HCT116 (cell line): ENCODE results near the gene HSD17B1. TPM values are rescaled to one million over a fixed set of nuclear protein-coding genes. Genes with fewer than 3 reads are reported as not detected.
"Not testable (repeated sequence)": the region's sequence is repeated elsewhere in the genome, so short reads cannot be mapped to it uniquely, and the experiment has no call there.

ENCODE experiments used
- ATAC-seq: fragments of 200-7000 bp; cut with Tn5 transposase; 2 replicates; pipeline ENCODE4 v1.9.1; 2020; ENCODE audit warnings: mild to moderate bottlenecking, moderate library complexity
- BruUV-seq: library from RNA; stranded (reverse); fragments of 400-500 nt; replicated peaks from 2 replicates; lab custom pipeline; 2021; lab: Mats Ljungman, UMichigan
- CTCF ChIA-PET: fragments of 300-600 bp; sonication (Branson Sonifier 250); formaldehyde crosslinking; loops from one replicate; lab custom pipeline; 2021; ENCODE audit warnings: antibody characterized with exemption; lab: Charles Lee
- POLR2A ChIA-PET: fragments of 300-600, 350-600 bp; sonication (Branson Sonifier 250); formaldehyde crosslinking; loops from one replicate; lab custom pipeline; 2021; ENCODE audit warnings: antibody characterized with exemption; lab: Charles Lee
- RAD21 ChIA-PET, 2 experiments: fragments of 300-600 bp; sonication (Branson Sonifier 250); formaldehyde crosslinking; loops; one replicate each; lab custom pipeline; 2023; ENCODE audit warnings: low total read pairs in 2 of 2; ENCODE audit not compliant: uncharacterized antibody in 2 of 2, unreplicated experiment in 2 of 2, low non-redundant PET in 1 of 2; lab: Charles Lee
- DNase-seq: peaks from one replicate; pipeline ENCODE4 v3.0.0-alpha.2; 2010; ENCODE audit warnings: low read depth, low spot score
- H2AFZ ChIP-seq: fragments of 200-600 bp; shearing (Covaris generic), sonication (generic); 2 replicates; pipeline ENCODE4 v1.6.1; 2017; ENCODE audit warnings: low read depth, mixed run types, mixed read lengths, antibody characterized with exemption, low read length; ENCODE audit not compliant: poor library complexity, severe bottlenecking
- H3K27ac ChIP-seq: 2 replicates; pipeline ENCODE4 v1.5.1; 2012; ENCODE audit warnings: low read depth, low read length
- H3K27me3 ChIP-seq: fragments of 200-600 bp; sonication (generic); 2 replicates; pipeline ENCODE4 v1.6.1; 2016; ENCODE audit warnings: mixed run types, low read length, mixed read lengths; ENCODE audit not compliant: insufficient read depth
- H3K36me3 ChIP-seq, 2 experiments: fragments of 200-500 bp in 1 of 2; fragments of 200-600 bp in 1 of 2; sonication (Bioruptor generic) in 1 of 2; sonication (generic) in 1 of 2; 2 replicates each; pipeline versions ENCODE4 v1.5.1 to v1.6.1; 2014 to 2016; ENCODE audit warnings: low read length in 2 of 2, inconsistent platforms in 1 of 2, mixed read lengths in 1 of 2, mixed run types in 1 of 2; ENCODE audit not compliant: insufficient read depth in 2 of 2, control insufficient read depth in 1 of 2
- H3K4me1 ChIP-seq, 2 experiments: fragments of 200-600 bp in 1 of 2; sonication (generic) in 1 of 2; 2 replicates each; pipeline versions ENCODE4 v1.5.1 to v1.6.1; 2012 to 2017; ENCODE audit warnings: low read length in 2 of 2, inconsistent platforms in 1 of 2, mild to moderate bottlenecking in 1 of 2, mixed read lengths in 1 of 2, mixed run types in 1 of 2, moderate library complexity in 1 of 2; ENCODE audit not compliant: insufficient read depth in 2 of 2, control insufficient read depth in 1 of 2
- H3K4me2 ChIP-seq: fragments of 200-600 bp; sonication (generic); 2 replicates; pipeline ENCODE4 v1.6.1; 2017; ENCODE audit warnings: mixed run types, low read length, mixed read lengths
- H3K4me3 ChIP-seq, 2 experiments: fragments of 200-600 bp in 1 of 2; sonication (generic) in 1 of 2; replicated peaks in 1 of 2; 2 replicates each; pipeline ENCODE4 v1.5.1; 2011 to 2016; ENCODE audit warnings: low read length in 2 of 2, control low read depth in 1 of 2, low read depth in 1 of 2, mild to moderate bottlenecking in 1 of 2, mixed read lengths in 1 of 2, mixed run types in 1 of 2
- H3K79me2 ChIP-seq: fragments of 200-600 bp; sonication (generic); 2 replicates; pipeline ENCODE4 v1.6.1; 2017; ENCODE audit warnings: mild to moderate bottlenecking, mixed run types, low read length, moderate library complexity, mixed read lengths; ENCODE audit not compliant: insufficient read depth
- H3K9ac ChIP-seq: fragments of 200-600 bp; sonication (generic); 2 replicates; pipeline ENCODE4 v1.6.1; 2016; ENCODE audit warnings: low read length, mixed read lengths
- H3K9me2 ChIP-seq: fragments of 200-600 bp; sonication (generic), shearing (Covaris generic); 2 replicates; pipeline ENCODE4 v1.6.1; 2017; ENCODE audit warnings: mixed run types, mild to moderate bottlenecking, moderate library complexity; ENCODE audit not compliant: insufficient read depth
- H3K9me3 ChIP-seq, 2 experiments: fragments of 200-500 bp in 1 of 2; fragments of 200-600 bp in 1 of 2; sonication (Bioruptor generic) in 1 of 2; sonication (generic) in 1 of 2; 2 replicates each; pipeline ENCODE4 v1.6.1; 2014 to 2017; ENCODE audit warnings: low read length in 2 of 2, mixed read lengths in 2 of 2, inconsistent platforms in 1 of 2, low read depth in 1 of 2, mild to moderate bottlenecking in 1 of 2, mixed run types in 1 of 2, moderate library complexity in 1 of 2; ENCODE audit not compliant: control insufficient read depth in 1 of 2, insufficient read depth in 1 of 2
- H4K20me1 ChIP-seq: fragments of 200-600 bp; sonication (generic), shearing (Covaris generic); 2 replicates; pipeline ENCODE4 v1.6.1; 2017; ENCODE audit warnings: mixed run types, mild to moderate bottlenecking, moderate library complexity; ENCODE audit not compliant: insufficient read depth
- CBX3 ChIP-seq: IDR thresholded peaks from 2 replicates; pipeline ENCODE4 v1.6.1; 2012; ENCODE audit warnings: low read depth
- CEBPB ChIP-seq: IDR thresholded peaks from 2 replicates; pipeline ENCODE4 v1.6.1; 2012; ENCODE audit warnings: low read depth
- CTCF ChIP-seq, 3 experiments: fragments of 200-600 bp in 1 of 3; sonication (generic) in 1 of 3; IDR thresholded peaks in 2 of 3; conservative IDR thresholded peaks in 1 of 3; 2 replicates each; pipeline ENCODE4 v1.5.1; 2012 to 2017; ENCODE audit warnings: low read depth in 2 of 3, low read length in 2 of 3, antibody characterized with exemption in 1 of 3, borderline replicate concordance in 1 of 3, control low read depth in 1 of 3, mild to moderate bottlenecking in 1 of 3, mixed read lengths in 1 of 3, mixed run types in 1 of 3, moderate library complexity in 1 of 3; ENCODE audit not compliant: insufficient read depth in 1 of 3
- EGR1 ChIP-seq: IDR thresholded peaks from 2 replicates; pipeline ENCODE4 v1.6.1; 2012; ENCODE audit warnings: low read depth
- EZH2phosphoT487 ChIP-seq: fragments of 200-600 bp; IDR thresholded peaks from 2 replicates; pipeline ENCODE4 v1.6.1; 2018; ENCODE audit warnings: antibody characterized with exemption, borderline replicate concordance
- FOSL1 ChIP-seq: IDR thresholded peaks from 2 replicates; pipeline ENCODE4 v1.6.1; 2012; ENCODE audit warnings: low read depth
- RAD21 ChIP-seq: IDR thresholded peaks from 2 replicates; pipeline ENCODE4 v1.6.1; 2012; ENCODE audit warnings: low read depth, mild to moderate bottlenecking
- SIN3A ChIP-seq: IDR thresholded peaks from 2 replicates; pipeline ENCODE4 v1.6.1; 2012; ENCODE audit warnings: low read depth
- SP1 ChIP-seq: IDR thresholded peaks from 2 replicates; pipeline ENCODE4 v1.6.1; 2012; ENCODE audit warnings: low read depth
- SRF ChIP-seq: IDR thresholded peaks from 2 replicates; pipeline ENCODE4 v1.6.1; 2012; ENCODE audit warnings: low read depth
- TCF7L2 ChIP-seq: IDR thresholded peaks from 2 replicates; pipeline ENCODE4 v1.7.0; 2011; ENCODE audit warnings: borderline replicate concordance, inconsistent platforms; ENCODE audit not compliant: insufficient read depth, insufficient read length; ENCODE audit errors: extremely low read depth
- YY1 ChIP-seq: IDR thresholded peaks from 2 replicates; pipeline ENCODE4 v1.6.1; 2011; ENCODE audit warnings: low read length, low read depth, moderate library complexity, mild to moderate bottlenecking; ENCODE audit not compliant: insufficient replicate concordance; ENCODE audit errors: extremely low read depth
- ZFX ChIP-seq: fragments of 450-650 bp; IDR thresholded peaks from 2 replicates; pipeline ENCODE4 v1.6.1; 2017
- intact Hi-C: fragments of 100-400 bp; cut with micrococcal nuclease; formaldehyde crosslinking; loops from 2 replicates; pipeline ENCODE4 v1.10.0; 2022
- total RNA-seq: library from RNA; stranded (reverse); gene quantifications from one replicate; pipeline ENCODE4 v1.2.1, GENCODE V29; 2021; ENCODE audit not compliant: unreplicated experiment

Gene HSD17B1
- total RNA-seq, 1 experiment from 2014 or later: 1.4 TPM

GRCh38 chr17:42543190-42544079, 9.3 kb upstream of the HSD17B1 start:
- H2AFZ ChIP-seq: no peak overlapping the region
- H3K4me1 ChIP-seq: peaks cover 9 to 20% of the 10 kb centered on the region in 2 experiments
- no TSS peak for BruUV-seq
- H3K9me3 ChIP-seq: no peaks in the 10 kb centered on the region
- ChIA-PET CTCF (no interaction called here), POLR2A (no interaction called here), RAD21 (no interaction called here)
- TF ChIP-seq TCF7L2 (no peak), CTCF (IDR thresholded peaks at IDR 0.05 in 2 of 3, conservative IDR thresholded peaks at IDR 0.05 in 1 of 3; ENCODE audit: borderline replicate concordance in 1 of 3, insufficient read depth in 1 of 3, low read depth in 2 of 3, low read length in 2 of 3) (no peak), SIN3A (no peak), SP1 (no peak), FOSL1 (no peak), ZFX (no peak)
- no peak for ATAC-seq
- H3K4me3 ChIP-seq: no peak overlapping the region
- no peaks in the 10 kb centered on the region; a peak in 1 of 4 replicates for H3K36me3 ChIP-seq
- DNase-seq: no peak
- no peak overlapping the region for H3K9ac ChIP-seq
- H3K27ac ChIP-seq: no peak overlapping the region
- H3K79me2 ChIP-seq: no peaks in the 10 kb centered on the region
- H4K20me1 ChIP-seq: no peaks in the 10 kb centered on the region
- H3K27me3 ChIP-seq: no peaks in the 10 kb centered on the region
- no peaks in the 10 kb centered on the region for H3K9me2 ChIP-seq
- no peak overlapping the region for H3K4me2 ChIP-seq
- intact Hi-C loops: no loop called here

GRCh38 chr17:42544874-42545283, 7.8 kb upstream of the HSD17B1 start:
- ChIA-PET POLR2A (no interaction called here), CTCF (no interaction called here)
- no TSS peak for BruUV-seq

GRCh38 chr17:42545755-42546505, 6.8 kb upstream of the HSD17B1 start:
- DNase-seq, H3K4me3 ChIP-seq, H2AFZ ChIP-seq, ATAC-seq, CTCF ChIA-PET, RAD21 ChIA-PET, H3K9me3 ChIP-seq, H3K79me2 ChIP-seq, H3K27ac ChIP-seq, H3K9ac ChIP-seq, H4K20me1 ChIP-seq, H3K27me3 ChIP-seq, BruUV-seq, intact Hi-C loops, H3K9me2 ChIP-seq, POLR2A ChIA-PET, H3K36me3 ChIP-seq, H3K4me2 ChIP-seq: not testable (repeated sequence)
- H3K4me1 ChIP-seq: peaks cover 8 to 22% of the 10 kb centered on the region in 2 experiments

More at GRCh38 chr17:42544874-42545283, 7.8 kb upstream of the HSD17B1 start:
- no peaks in the 10 kb centered on the region for H3K79me2 ChIP-seq
- H3K4me3 ChIP-seq: no peak overlapping the region
- no peak overlapping the region for H2AFZ ChIP-seq
- no peak for DNase-seq
- H3K9ac ChIP-seq: no peak overlapping the region
- H3K4me2 ChIP-seq: no peak overlapping the region
- H3K4me1 ChIP-seq: peaks cover 9 to 26% of the 10 kb centered on the region in 2 experiments
- no peaks in the 10 kb centered on the region for H3K36me3 ChIP-seq
- no peak for ATAC-seq
- H4K20me1 ChIP-seq: no peaks in the 10 kb centered on the region
- TF ChIP-seq CBX3 (no peak), EZH2phosphoT487 (no peak), SRF (no peak), YY1 (no peak), CEBPB (no peak), RAD21 (no peak), EGR1 (no peak)
- H3K9me3 ChIP-seq: no peaks in the 10 kb centered on the region
- no peaks in the 10 kb centered on the region for H3K9me2 ChIP-seq
- no peak overlapping the region for H3K27ac ChIP-seq
- H3K27me3 ChIP-seq: no peaks in the 10 kb centered on the region
- RAD21 ChIA-PET: no interaction called here
- intact Hi-C loops: no loop called here
